ENCODE results near the gene TBC1D2B.
A peak's percentile ranks its signal among the peaks of the same experiment; 100 is the strongest.
"Not testable (repeated sequence)": the region's sequence is repeated elsewhere in the genome, so short reads cannot be mapped to it uniquely, and the experiment has no call there.

The TBC1D2B gene

DNA sequence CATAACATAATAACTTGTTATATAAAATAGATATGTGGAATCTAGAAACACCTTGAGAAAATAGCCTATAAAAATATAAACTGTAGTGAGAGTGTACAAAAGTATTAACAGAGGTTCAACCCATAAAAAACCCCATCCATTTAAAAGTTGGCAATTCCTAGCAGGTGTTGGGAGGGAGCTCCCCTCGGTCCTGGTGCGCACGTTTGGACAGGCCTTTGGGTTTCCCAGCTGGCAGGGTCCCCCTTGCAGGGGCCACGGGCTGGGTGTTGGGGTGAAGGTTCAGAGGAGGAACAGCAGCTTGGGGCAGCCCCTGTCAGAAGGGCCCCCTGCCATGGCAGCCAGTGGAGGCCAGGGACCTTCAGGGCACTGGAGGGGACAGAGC lies 82.0 kb downstream of the TBC1D2B start:
- H3K4me3 ChIP-seq (ENCODE audit: low read depth in 1 of 2, low read length in 2 of 2); H3K9me3 ChIP-seq (ENCODE audit: low read length); H3K27me3 ChIP-seq (ENCODE audit: control insufficient read depth in 1 of 2, insufficient read depth in 2 of 2, low read length in 2 of 2); H3K27ac ChIP-seq (ENCODE audit: low read depth, low read length); H3K9ac ChIP-seq (ENCODE audit: low read length): not testable (repeated sequence)
- H3K4me1 ChIP-seq (ENCODE audit: insufficient read depth, low read length) = peaks cover 45% of the 10 kb centered on the region
- peaks cover 15% of the 10 kb centered on the region for H3K36me3 ChIP-seq (ENCODE audit: insufficient read depth, low read length)

DNA sequence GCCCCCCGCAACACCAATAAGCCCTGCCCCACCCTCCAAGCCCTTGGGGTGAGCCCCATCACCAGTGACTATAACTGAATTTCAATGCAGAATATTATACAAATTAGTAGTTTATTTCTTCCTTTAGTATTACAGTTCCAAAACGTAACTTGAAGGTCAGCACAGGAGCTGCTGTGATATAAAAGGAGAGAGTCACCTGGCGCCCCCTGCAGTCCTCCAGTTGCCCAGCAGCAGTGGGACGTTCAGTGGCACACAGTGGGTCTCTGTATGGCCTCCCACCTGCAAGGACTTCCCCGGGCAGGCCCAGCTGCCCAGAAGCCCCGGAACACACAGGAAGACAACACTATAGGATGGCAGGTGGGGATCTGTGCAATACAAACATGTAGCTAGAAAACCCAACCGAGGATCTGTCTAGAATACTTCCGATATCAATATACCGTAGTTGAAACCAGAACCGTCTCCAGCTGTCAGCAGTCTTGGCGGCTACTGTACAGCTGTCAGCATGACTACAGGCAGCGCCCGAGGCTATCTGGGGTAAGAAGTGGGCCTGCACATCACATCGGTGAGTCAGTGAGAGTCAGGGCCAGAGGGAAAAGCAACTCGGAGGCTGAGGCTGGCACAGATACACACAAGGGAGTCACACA lies 82.5 kb downstream of the TBC1D2B start:
- H3K4me3 ChIP-seq (ENCODE audit: low read depth in 1 of 2, low read length in 2 of 2); H3K9ac ChIP-seq (ENCODE audit: low read length); H3K27ac ChIP-seq (ENCODE audit: low read depth, low read length); H3K9me3 ChIP-seq (ENCODE audit: low read length); H3K27me3 ChIP-seq (ENCODE audit: control insufficient read depth in 1 of 2, insufficient read depth in 2 of 2, low read length in 2 of 2): not testable (repeated sequence)
- peaks cover 13% of the 10 kb centered on the region for H3K36me3 ChIP-seq (ENCODE audit: insufficient read depth, low read length)
- H3K4me1 ChIP-seq (ENCODE audit: insufficient read depth, low read length) = peaks cover 46% of the 10 kb centered on the region

DNA sequence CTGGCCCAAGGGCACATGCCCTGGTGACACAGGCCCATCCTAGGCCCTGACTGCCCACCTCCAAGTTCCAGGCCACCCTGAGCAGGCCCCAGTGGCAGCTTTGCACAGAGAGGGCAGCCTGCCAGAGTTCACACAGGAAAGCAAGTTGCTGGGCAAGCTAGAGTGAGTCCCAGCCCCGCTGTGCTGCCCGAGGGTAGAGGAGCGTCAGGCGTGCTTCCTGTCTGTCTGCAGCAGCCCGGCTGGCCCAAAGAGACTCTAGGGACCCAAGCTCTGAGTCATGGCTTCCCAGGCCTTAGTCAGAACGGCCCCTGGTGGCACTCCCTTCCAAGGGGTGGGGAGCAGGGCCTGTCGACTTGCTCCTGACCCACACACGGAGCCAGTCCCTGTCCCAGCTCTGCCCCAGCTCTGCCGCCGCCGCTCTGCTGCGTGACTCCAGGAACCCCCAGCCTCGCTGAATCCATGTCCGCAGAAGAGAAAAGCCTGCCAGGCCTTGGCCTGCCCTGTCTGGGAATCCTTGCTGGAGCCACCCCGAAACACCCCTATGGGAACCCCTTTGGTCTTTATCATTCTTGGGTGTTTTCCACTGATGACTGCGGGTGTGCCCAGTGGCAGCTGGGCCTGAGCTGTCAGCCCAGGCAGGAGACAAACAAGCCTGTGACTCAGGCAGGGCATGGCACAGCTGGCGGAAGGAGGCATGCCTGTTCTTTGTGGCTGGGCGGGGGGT lies 83.4 kb downstream of the TBC1D2B start:
- not testable (repeated sequence) for H3K27me3 ChIP-seq (ENCODE audit: control insufficient read depth in 1 of 2, insufficient read depth in 2 of 2, low read length in 2 of 2); H3K9ac ChIP-seq (ENCODE audit: low read length); H3K4me3 ChIP-seq (ENCODE audit: low read depth in 1 of 2, low read length in 2 of 2); H3K9me3 ChIP-seq (ENCODE audit: low read length)
- Histone ChIP-seq H3K36me3 (ENCODE audit: insufficient read depth, low read length) (peaks cover 13% of the 10 kb centered on the region), H3K27ac (ENCODE audit: low read depth, low read length) (peak overlapping the region; percentile 2), H3K4me1 (ENCODE audit: insufficient read depth, low read length) (peaks cover 47% of the 10 kb centered on the region)

DNA sequence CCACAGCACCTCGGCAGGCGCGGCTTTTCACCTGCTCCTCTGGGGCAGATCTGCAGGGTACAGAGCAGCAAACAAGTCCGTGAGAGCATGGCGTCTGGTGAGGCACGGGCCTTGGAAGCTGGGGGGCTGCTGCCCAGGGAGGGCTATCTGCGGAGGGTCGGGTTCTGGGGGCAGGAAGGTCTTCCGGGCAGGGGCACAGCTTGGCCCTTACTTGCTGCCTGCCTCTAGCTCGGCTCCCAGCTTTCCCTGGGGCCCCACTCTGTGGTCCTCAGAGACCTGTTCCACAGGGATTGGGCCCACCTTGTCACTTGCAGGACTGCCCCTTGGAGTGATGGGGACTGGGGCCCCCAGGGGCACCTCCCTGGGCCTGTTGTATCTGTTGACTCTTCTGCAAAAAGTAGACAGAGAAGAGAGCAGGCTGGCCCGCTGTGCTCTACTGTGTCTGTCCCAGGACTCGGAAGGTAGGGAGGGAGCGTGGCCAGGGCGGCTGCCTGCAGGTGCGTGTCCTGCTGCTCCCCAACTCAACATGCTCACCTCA lies 84.1 kb downstream of the TBC1D2B start:
- Histone ChIP-seq H3K9ac (ENCODE audit: low read length) (no peak overlapping the region), H3K27ac (ENCODE audit: low read depth, low read length) (peak overlapping the region; percentile 2), H3K4me1 (ENCODE audit: insufficient read depth, low read length) (peaks cover 47% of the 10 kb centered on the region), H3K4me3 (ENCODE audit: low read depth in 1 of 2, low read length in 2 of 2) (no peak overlapping the region), H3K27me3 (ENCODE audit: control insufficient read depth in 1 of 2, insufficient read depth in 2 of 2, low read length in 2 of 2) (no peaks in the 10 kb centered on the region), H3K9me3 (ENCODE audit: low read length) (no peaks in the 10 kb centered on the region), H3K36me3 (ENCODE audit: insufficient read depth, low read length) (peaks cover 9% of the 10 kb centered on the region)

DNA sequence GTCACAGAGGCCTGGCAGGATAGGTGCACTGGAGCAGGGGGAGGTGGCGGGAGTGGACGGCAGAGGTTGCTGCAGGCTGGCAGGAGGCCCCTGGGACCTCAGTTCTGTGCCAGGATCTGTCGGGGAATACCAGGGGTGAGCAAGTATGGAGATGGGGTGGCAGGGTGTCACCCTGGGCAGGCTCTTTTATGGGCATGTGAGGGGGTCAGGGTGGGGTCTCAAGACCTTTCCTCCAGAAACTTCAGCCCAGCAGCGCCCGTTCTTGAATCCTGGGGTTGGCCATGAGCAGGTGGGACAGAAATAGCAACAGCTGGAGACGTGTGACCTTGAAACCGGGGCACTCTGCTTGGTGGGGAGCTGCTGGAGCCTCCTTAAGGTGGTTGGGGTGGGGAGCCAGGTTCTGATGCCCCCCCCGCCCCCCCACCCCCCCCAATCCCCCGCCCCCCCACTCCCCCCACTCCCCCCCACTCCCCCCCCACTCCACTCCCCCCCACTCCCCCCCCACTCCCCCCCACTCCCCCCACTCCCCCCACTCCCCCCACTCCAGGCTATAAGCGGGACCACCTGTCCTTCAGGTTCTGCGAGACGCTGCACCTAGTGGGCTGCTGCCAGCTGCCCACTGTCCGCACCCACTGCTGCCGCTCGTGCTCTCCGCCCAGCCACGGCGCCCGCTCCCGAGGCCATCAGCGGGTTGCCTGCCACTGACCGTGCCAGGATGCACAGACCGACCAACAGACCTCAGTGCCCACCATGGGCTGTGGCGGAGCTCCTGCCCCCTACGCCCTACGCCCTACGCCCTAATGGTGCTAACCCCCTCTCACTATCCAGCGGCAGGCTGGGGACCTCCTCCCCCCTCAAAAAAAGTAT lies 84.9 kb downstream of the TBC1D2B start:
- Histone ChIP-seq H3K9me3 (ENCODE audit: low read length) (no peaks in the 10 kb centered on the region), H3K4me1 (ENCODE audit: insufficient read depth, low read length) (peaks cover 47% of the 10 kb centered on the region), H3K36me3 (ENCODE audit: insufficient read depth, low read length) (peaks cover under 1% of the 10 kb centered on the region), H3K4me3 (ENCODE audit: low read depth in 1 of 2, low read length in 2 of 2) (no peak overlapping the region), H3K27ac (ENCODE audit: low read depth, low read length) (peak overlapping the region; percentile 65), H3K27me3 (ENCODE audit: control insufficient read depth in 1 of 2, insufficient read depth in 2 of 2, low read length in 2 of 2) (no peaks in the 10 kb centered on the region), H3K9ac (ENCODE audit: low read length) (no peak overlapping the region)

DNA sequence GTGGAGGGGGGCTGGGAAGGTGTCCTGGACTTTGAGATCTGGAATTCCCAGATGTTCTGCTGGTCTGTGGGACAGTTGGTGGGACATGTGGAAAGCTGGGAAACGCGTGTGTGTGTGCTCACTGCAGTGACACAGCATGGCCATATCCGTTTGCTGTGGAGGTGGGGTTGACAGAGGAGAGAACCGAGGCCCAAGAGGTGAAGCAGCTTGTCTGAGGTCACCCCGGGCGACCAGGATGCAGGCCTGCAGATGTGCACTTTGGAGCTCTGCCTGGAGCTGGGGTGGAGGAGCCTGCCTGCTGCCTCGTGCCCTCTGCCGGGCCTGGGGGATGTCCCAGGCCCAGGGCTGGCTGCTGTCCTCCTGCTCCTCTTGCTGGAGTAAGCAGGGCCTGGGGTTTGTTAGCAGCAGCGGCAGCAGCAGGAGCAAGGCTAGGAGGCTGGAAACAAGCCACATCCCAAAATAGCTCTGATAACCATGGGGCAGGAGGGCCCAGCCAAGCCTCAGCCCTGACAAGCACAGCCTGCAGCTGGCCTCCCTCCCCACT lies 85.8 kb downstream of the TBC1D2B start:
- Histone ChIP-seq H3K27ac (ENCODE audit: low read depth, low read length) (peak overlapping the region; percentile 65), H3K4me1 (ENCODE audit: insufficient read depth, low read length) (peaks cover 53% of the 10 kb centered on the region)
- not testable (repeated sequence) for H3K36me3 ChIP-seq (ENCODE audit: insufficient read depth, low read length); H3K9ac ChIP-seq (ENCODE audit: low read length); H3K9me3 ChIP-seq (ENCODE audit: low read length); H3K27me3 ChIP-seq (ENCODE audit: control insufficient read depth in 1 of 2, insufficient read depth in 2 of 2, low read length in 2 of 2); H3K4me3 ChIP-seq (ENCODE audit: low read depth in 1 of 2, low read length in 2 of 2)

DNA sequence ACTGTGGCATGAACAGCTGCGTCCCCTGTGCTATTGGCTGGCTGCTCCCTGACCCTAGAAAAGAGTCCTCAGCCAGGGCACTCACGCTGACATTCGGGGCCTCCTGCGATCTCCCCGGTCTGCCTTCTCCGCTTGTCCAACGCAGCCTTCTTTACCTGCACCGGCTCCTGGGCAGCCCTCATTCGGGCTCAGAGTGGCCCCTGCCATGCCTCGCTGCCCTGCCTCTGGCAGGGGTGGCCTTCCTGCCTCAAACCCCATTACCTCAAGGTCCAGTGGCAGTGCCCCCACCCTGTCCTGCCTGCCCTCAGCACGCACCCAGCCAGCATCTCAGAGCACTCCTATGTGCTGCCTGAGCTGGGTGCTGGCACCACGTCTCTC lies 86.5 kb downstream of the TBC1D2B start:
- Histone ChIP-seq H3K27me3 (ENCODE audit: control insufficient read depth in 1 of 2, insufficient read depth in 2 of 2, low read length in 2 of 2) (no peaks in the 10 kb centered on the region), H3K9ac (ENCODE audit: low read length) (no peak overlapping the region), H3K27ac (ENCODE audit: low read depth, low read length) (peak overlapping the region; percentile 66), H3K4me3 (ENCODE audit: low read depth in 1 of 2, low read length in 2 of 2) (no peak overlapping the region), H3K4me1 (ENCODE audit: insufficient read depth, low read length) (peaks cover 53% of the 10 kb centered on the region), H3K9me3 (ENCODE audit: low read length) (no peaks in the 10 kb centered on the region), H3K36me3 (ENCODE audit: insufficient read depth, low read length) (no peaks in the 10 kb centered on the region)

DNA sequence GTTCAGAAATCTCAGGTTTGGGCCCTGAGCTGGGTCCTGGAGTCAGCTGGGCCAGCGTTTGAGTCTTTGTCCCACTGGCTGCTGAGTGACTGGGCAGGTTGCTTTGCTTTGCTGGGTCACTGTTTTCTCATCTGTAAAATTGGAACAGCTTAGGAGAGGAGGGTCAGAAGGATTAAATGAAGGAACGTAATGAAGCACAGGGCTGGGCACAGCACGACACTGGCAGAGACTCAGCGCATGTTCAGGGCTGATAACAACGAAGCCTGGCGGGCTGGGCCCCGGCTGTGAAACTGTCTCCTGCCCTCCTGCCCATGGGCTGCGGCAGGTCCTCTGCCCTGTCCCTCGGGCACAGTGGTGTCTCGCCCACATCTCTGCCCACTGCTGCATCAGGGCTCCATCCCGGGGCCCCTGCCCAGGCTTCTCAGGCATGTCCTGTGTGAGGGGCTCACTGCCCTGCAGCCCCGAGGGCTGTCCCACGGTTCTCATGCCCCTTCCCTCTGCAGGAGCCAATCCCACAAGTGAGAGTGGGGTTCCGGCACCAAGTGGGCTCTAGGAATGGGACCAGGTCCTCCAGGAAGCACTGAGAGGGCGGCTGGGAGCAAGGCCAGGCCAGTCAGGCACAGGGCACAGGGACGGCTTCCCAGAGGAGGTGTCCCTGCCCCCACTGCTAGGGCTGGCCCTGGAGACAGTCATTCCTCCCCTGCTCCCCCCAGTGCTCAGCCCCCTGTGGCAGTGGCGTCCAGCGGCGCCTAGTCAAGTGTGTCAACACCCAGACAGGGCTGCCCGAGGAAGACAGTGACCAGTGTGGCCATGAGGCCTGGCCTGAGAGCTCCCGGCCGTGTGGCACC lies 88.0 kb downstream of the TBC1D2B start:
- Histone ChIP-seq H3K36me3 (ENCODE audit: insufficient read depth, low read length) (no peaks in the 10 kb centered on the region), H3K4me3 (ENCODE audit: low read depth in 1 of 2, low read length in 2 of 2) (no peak overlapping the region), H3K27me3 (ENCODE audit: control insufficient read depth in 1 of 2, insufficient read depth in 2 of 2, low read length in 2 of 2) (no peaks in the 10 kb centered on the region), H3K27ac (ENCODE audit: low read depth, low read length) (no peak overlapping the region), H3K9me3 (ENCODE audit: low read length) (no peaks in the 10 kb centered on the region), H3K9ac (ENCODE audit: low read length) (no peak overlapping the region), H3K4me1 (ENCODE audit: insufficient read depth, low read length) (peaks cover 46% of the 10 kb centered on the region)

DNA sequence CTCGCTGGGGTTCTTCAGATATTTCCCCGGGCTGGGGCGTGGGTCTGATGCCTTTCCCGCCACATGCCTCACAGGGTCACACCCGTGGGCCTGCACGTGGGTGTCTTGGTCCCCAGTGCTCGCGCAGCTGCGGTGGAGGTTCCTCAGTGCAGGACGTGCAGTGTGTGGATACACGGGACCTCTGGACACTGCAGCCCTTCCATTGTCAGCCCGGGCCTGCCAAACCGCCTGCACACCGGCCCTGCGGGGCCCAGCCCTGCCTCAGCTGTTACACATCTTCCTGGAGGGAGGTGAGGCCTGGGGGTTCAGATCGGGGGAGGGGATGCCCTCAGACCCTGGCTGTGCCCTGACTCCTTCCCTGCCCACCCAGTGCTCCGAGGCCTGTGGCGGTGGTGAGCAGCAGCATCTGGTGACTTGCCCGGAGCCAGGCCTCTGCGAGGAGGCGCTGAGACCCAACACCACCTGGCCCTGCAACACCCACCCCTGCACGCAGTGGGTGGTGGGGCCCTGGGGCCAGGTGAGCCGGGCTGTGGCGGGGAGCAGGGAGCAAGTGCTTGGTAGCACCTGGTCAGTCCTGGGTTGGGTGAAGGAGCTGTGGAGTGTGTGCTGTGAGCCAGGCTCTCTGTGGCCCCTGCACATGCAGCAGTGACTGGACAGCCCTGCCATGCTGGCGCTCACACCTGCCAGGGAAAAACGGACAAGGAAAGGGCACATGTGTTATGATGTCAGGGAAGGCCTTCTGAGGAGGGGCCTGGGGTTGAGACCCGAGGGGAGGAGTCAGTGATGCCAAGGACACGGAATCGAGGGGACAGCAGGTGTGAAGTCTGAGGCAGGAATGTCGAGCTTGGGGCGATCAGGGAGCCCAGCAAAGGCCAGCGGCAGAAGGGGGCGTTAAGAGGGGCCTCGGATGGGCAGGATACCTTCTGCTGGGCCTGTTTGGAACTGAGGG lies 88.9 kb downstream of the TBC1D2B start:
- no peak overlapping the region for H3K4me3 ChIP-seq (ENCODE audit: low read depth in 1 of 2, low read length in 2 of 2)
- H3K4me1 ChIP-seq (ENCODE audit: insufficient read depth, low read length) = peaks cover 37% of the 10 kb centered on the region
- H3K9ac ChIP-seq (ENCODE audit: low read length) = no peak overlapping the region
- H3K27me3 ChIP-seq (ENCODE audit: control insufficient read depth in 1 of 2, insufficient read depth in 2 of 2, low read length in 2 of 2) = no peaks in the 10 kb centered on the region
- H3K27ac ChIP-seq (ENCODE audit: low read depth, low read length) = no peak overlapping the region
- H3K9me3 ChIP-seq (ENCODE audit: low read length) = no peaks in the 10 kb centered on the region
- no peaks in the 10 kb centered on the region for H3K36me3 ChIP-seq (ENCODE audit: insufficient read depth, low read length)

DNA sequence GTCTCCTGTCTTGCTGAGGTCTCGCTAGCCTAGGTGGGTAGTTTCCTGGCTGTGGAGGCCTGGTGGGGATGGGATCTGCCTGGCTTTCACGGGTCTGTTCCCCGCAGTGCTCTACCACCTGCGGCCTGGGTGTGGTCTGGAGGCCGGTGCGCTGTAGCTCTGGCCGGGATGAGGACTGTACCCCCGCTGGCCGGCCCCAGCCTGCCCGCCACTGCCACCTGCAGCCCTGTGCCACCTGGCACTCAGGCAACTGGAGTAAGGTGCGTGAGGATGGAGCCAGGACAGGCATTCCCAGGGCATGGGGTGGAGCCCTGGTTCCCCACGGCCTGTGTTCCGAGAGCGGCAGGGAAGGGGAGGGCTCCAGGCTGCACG lies 89.8 kb downstream of the TBC1D2B start:
- H3K9ac ChIP-seq (ENCODE audit: low read length); H3K27me3 ChIP-seq (ENCODE audit: control insufficient read depth in 1 of 2, insufficient read depth in 2 of 2, low read length in 2 of 2); H3K27ac ChIP-seq (ENCODE audit: low read depth, low read length); H3K36me3 ChIP-seq (ENCODE audit: insufficient read depth, low read length); H3K9me3 ChIP-seq (ENCODE audit: low read length); H3K4me3 ChIP-seq (ENCODE audit: low read depth in 1 of 2, low read length in 2 of 2): not testable (repeated sequence)
- H3K4me1 ChIP-seq (ENCODE audit: insufficient read depth, low read length) = peaks cover 32% of the 10 kb centered on the region
